Activated gamma-delta T cell treated with anti-CD3 and anti-CD28 coated beads, Interleukin-2, amount 50 U/mL, for 16 hours (primary cell): ENCODE measurements around the gene BLOC1S1.

ENCODE experiments used
- DNase-seq: peaks from one replicate; pipeline ENCODE4 v3.0.0-alpha.2; 2020; ENCODE audit warnings: low read depth

BLOC1S1 gene

GRCh38 chr12:55715833-55716581 is at the start of gene BLOC1S1:
TSS of gene BLOC1S1 (plus strand) at chr12:55716046. CDS start at chr12:55716052, 6 bp downstream.
- peak; percentile 89 for DNase-seq

- DNase-seq = no peak
These were observed 49.3 kb upstream of the BLOC1S1 start for GRCh38 chr12:55666508-55666907.

- no peak for DNase-seq
These were observed 45.6 kb upstream of the BLOC1S1 start for GRCh38 chr12:55670276-55670675.

- DNase-seq = no peak
These were observed 44.1 kb upstream of the BLOC1S1 start for GRCh38 chr12:55671746-55672145.

GRCh38 chr12:55673638-55674037 is 42.2 kb upstream of the BLOC1S1 start:
- no peak for DNase-seq

GRCh38 chr12:55675666-55676065 is 40.2 kb upstream of the BLOC1S1 start:
- DNase-seq = no peak

- DNase-seq = no peak
These were observed 39.1 kb upstream of the BLOC1S1 start for GRCh38 chr12:55676707-55677106.

- DNase-seq = no peak
These were observed 36.2 kb upstream of the BLOC1S1 start for GRCh38 chr12:55679691-55680090.

GRCh38 chr12:55681142-55682077 is 34.4 kb upstream of the BLOC1S1 start:
- no peak for DNase-seq

GRCh38 chr12:55682087-55682796 is 33.6 kb upstream of the BLOC1S1 start:
- no peak for DNase-seq

GRCh38 chr12:55683676-55684075 is 32.2 kb upstream of the BLOC1S1 start:
- DNase-seq = no peak

GRCh38 chr12:55684761-55685370 is 31.0 kb upstream of the BLOC1S1 start:
- DNase-seq = no peak

GRCh38 chr12:55685671-55686070 is 30.2 kb upstream of the BLOC1S1 start:
- no peak for DNase-seq

- DNase-seq = no peak
These were observed 29.4 kb upstream of the BLOC1S1 start for GRCh38 chr12:55686366-55687010.

GRCh38 chr12:55687746-55688145 is 28.1 kb upstream of the BLOC1S1 start:
- DNase-seq = peak; percentile 37

- no peak for DNase-seq
These were observed 26.9 kb upstream of the BLOC1S1 start for GRCh38 chr12:55688716-55689655.

GRCh38 chr12:55692631-55693322 is 23.1 kb upstream of the BLOC1S1 start:
- DNase-seq = no peak

- no peak for DNase-seq
These were observed 22.3 kb upstream of the BLOC1S1 start for GRCh38 chr12:55693323-55694187.

GRCh38 chr12:55694188-55694515 is 21.7 kb upstream of the BLOC1S1 start:
- no peak for DNase-seq
